RWPE1 (cell line): ENCODE measurements around the gene KBTBD13.

Experiments used
- CTCF ChIA-PET: fragments of 350-600 bp; sonication (Branson Sonifier 250); formaldehyde crosslinking; extraction: SDS; loops from one replicate; lab custom pipeline; 2021; lab: Yijun Ruan, JAX
- POLR2A ChIA-PET: fragments of 400-600 bp; formaldehyde crosslinking; extraction: SDS; loops from one replicate; lab custom pipeline; 2020; ENCODE audit warnings: antibody characterized with exemption; ENCODE audit not compliant: low non-redundant PET; lab: Yijun Ruan, JAX
- DNase-seq: peaks from one replicate; pipeline ENCODE4 v3.0.0; 2012; ENCODE audit warnings: low spot score
- H3K27ac ChIP-seq: fragments of 450-650 bp; 2 replicates; pipeline ENCODE4 v1.5.1; 2017
- TF ChIP-seq, protein P1 (sequence below): fragments of 450-650 bp; conservative IDR thresholded peaks from 2 replicates; pipeline ENCODE4 v1.5.1; 2017; ENCODE audit warnings: low read depth, mild to moderate bottlenecking

KBTBD13 gene

DNA sequence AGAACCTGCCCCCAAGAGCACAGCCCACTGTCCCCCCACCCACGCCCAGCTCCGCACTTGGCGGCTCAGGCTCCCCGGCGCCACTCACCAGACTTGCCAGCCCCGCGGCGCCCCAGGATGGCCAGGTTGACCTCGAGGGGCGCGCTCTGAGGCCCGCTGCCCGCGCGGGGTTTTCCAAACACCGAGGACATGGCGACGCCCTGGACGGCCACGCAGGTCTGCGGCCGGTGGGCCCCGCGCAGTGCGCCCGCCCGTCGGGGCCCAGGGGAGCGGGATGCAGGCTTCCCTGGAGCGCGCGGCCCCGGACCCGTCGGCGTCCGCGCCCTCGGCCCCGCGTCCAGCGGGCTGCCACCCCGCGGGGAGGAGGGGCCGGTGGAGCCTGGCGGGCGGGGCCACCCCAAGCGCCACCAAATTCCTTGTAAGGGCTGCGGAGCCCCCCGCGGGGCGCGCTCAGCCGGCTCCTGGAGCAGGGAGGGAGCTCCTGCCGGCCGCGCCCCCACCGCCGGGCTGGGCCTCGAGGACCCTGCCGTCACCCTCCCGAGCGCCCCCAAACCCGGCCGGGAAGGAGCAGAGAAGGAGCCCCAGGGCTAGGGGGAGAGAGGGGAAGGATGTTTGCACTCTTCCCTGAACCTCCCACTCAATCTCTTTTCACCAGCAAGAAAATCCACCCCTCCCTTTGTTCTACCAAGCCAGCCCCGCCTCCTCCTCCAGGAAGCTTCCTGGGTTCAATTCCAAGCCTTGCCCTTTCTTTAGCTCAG lies 8.7 kb upstream of the KBTBD13 start, which contains the start of gene RASL12:
Gene RASL12, minus strand, starts transcription at position 347 of the 758 bp plus-strand sequence. Its CDS starts 156 bp downstream, at position 191.
- no peak within 1 kb of the TSS for H3K27ac ChIP-seq
- no peak for DNase-seq
- POLR2A ChIA-PET: no interaction called here
- TF ChIP-seq, protein P1, sequence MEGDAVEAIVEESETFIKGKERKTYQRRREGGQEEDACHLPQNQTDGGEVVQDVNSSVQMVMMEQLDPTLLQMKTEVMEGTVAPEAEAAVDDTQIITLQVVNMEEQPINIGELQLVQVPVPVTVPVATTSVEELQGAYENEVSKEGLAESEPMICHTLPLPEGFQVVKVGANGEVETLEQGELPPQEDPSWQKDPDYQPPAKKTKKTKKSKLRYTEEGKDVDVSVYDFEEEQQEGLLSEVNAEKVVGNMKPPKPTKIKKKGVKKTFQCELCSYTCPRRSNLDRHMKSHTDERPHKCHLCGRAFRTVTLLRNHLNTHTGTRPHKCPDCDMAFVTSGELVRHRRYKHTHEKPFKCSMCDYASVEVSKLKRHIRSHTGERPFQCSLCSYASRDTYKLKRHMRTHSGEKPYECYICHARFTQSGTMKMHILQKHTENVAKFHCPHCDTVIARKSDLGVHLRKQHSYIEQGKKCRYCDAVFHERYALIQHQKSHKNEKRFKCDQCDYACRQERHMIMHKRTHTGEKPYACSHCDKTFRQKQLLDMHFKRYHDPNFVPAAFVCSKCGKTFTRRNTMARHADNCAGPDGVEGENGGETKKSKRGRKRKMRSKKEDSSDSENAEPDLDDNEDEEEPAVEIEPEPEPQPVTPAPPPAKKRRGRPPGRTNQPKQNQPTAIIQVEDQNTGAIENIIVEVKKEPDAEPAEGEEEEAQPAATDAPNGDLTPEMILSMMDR: no peak
- CTCF ChIA-PET: interaction anchor here (1.0 kb wide), 1 partner anchor 17 kb away, joined by 3 read pairs; no protein-coding TSS in a partner anchor

DNA sequence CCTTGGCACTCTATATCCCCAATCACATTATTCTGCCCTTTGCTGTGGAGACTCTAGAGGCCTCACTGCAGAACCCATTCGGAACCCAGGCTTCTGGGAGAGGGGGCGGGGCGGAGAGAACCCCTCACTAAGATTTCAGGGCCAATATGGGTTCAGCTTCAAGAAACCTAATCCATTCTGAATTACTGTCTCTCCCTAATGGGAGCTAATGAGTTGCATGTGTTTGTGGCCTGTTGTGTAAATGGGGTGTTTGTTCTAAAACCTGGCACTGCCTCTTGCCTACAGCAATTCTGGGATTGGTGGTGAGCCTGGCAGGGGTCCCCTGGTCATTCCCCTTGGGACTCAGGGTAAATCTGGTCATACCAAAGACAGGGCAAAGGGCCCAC lies 8.2 kb upstream of the KBTBD13 start:
- no peak overlapping the region for H3K27ac ChIP-seq
- CTCF ChIA-PET: interaction anchor here (1.0 kb wide), 1 partner anchor 17 kb away, joined by 3 read pairs; no protein-coding TSS in a partner anchor
- POLR2A ChIA-PET: no interaction called here
- TF ChIP-seq, protein P1: no peak
- DNase-seq: no peak

DNA sequence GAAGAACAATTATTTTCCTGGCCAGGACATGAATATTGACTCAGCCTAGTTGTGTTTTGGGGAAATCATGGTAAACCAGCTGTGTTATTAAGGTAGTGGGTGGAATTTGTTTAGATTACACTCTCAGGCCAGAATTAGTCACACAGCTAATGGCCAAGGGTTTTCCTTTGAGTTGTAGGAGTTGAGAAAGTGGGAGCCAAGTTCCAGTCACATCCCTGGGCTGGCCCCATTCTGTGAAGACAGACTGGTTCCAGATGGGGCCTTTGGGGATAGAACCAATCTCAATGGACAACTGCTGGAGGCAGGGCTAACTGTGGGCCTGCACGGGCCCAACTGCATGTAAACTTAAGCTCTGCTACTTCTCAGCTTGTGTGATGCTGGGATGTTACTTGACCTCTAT lies 7.4 kb upstream of the KBTBD13 start:
- no peak for DNase-seq
- POLR2A ChIA-PET: interaction anchor here (0.6 kb wide), 1 partner anchor 8 kb away, joined by 3 read pairs; no protein-coding TSS in a partner anchor
- TF ChIP-seq, protein P1: no peak
- CTCF ChIA-PET: interaction anchor here (1.2 kb wide), 1 partner anchor 35 kb away, joined by 5 read pairs; no protein-coding TSS in a partner anchor
- H3K27ac ChIP-seq: no peak overlapping the region

- no peak overlapping the region for H3K27ac ChIP-seq
- CTCF ChIA-PET: interaction anchor here (1.2 kb wide), 1 partner anchor 36 kb away, joined by 5 read pairs; no protein-coding TSS in a partner anchor
- TF ChIP-seq, protein P1: no peak
- no peak for DNase-seq
- POLR2A ChIA-PET: interaction anchor here (0.6 kb wide), 2 partner anchors 9 to 124 kb away, joined by 3 read pairs; no protein-coding TSS in a partner anchor
Observed at GRCh38 chr15:65069779-65070546, 6.6 kb upstream of the KBTBD13 start.

DNA sequence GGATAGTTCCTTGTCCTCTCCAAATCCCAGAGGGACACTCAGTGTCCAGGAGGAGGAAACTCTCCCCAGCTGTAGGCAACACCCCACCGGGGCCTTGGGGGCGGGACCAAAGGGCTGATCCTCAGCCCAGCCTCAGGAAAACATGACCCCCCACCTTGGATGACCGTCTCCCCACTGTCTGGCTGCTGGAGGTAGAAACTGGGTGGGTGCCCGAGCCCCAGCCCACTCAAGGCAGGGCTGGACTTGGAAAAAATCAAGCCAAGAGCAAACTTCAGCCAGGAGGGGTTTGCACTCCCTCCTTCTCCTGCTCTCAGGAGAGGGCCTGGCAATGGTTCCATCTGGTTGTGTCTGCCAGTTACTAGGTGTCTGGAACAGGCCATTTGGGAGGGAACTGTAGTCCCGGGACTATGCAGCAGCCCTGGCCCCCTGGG lies 5.2 kb upstream of the KBTBD13 start:
- CTCF ChIA-PET: interaction anchor here (0.7 kb wide), 1 partner anchor 646 kb away, joined by 3 read pairs; no protein-coding TSS in a partner anchor
- TF ChIP-seq, protein P1: no peak
- POLR2A ChIA-PET: no interaction called here
- no peak overlapping the region for H3K27ac ChIP-seq
- DNase-seq: no peak

DNA sequence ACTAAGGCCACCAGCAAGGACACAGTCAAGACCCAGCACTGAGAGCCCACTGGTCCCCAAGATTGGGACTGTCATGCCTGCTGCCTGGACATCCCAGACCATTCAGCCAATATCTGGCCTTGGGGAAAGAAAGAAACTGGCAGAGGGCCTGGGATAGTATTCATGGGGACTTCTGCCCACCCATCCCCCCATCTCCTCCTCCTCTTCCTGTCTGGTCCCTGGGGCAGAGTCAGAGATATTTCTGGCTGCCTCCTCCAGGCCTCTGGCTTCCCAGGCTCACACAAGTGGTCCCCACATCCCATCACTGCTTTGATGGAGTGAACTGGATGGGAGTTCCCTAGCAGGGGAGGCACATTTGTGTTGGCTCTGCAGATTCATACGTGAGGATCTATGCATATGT lies 4.5 kb upstream of the KBTBD13 start:
- DNase-seq: no peak
- ChIA-PET CTCF (interaction anchor here (1.0 kb wide), 1 partner anchor 18 kb away, joined by 3 read pairs; no protein-coding TSS in a partner anchor), POLR2A (no interaction called here)
- no peak overlapping the region for H3K27ac ChIP-seq
- TF ChIP-seq, protein P1: no peak
